Measurements from ENCODE around the gene DPP6.
"Not testable (repeated sequence)": the region's sequence is repeated elsewhere in the genome, so short reads cannot be mapped to it uniquely, and the experiment has no call there.

Gene DPP6

GRCh38 chr7:154051643-154052529 lies at the start of gene DPP6:
Gene DPP6, plus strand, starts transcription at chr7:154052398.
- not testable (repeated sequence) for DNase-seq (ENCODE audit: low spot score)

GRCh38 chr7:154009423-154009911 lies 42.7 kb upstream of the DPP6 start:
- DNase-seq (ENCODE audit: low spot score), result peak; percentile 75

GRCh38 chr7:154010726-154011568 lies 41.3 kb upstream of the DPP6 start:
- not testable (repeated sequence) for DNase-seq (ENCODE audit: low spot score)

DNA sequence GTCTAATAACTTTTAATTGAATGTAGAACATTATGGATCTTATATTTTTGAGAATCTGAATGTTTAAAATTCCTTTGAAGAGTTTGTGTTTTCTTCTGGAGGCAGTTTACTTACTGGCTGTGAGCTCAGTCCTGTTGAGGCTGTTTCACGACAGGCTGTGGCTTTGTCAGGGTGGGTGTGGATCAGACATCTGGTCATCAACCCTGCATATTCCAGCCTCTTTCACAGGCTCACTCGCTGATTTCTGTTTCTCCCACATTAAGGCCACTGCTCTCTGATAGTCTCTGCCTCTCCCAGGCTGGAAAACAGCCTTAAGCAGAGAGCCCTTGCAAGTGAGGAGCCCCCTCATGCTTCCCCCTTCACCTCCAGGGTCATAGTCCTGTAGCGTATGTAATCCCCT lies 39.4 kb upstream of the DPP6 start:
- DNase-seq (ENCODE audit: low spot score), result not testable (repeated sequence)

GRCh38 chr7:154015636-154016035 lies 36.6 kb upstream of the DPP6 start:
- DNase-seq (ENCODE audit: low spot score), result not testable (repeated sequence)

GRCh38 chr7:154018354-154018753 lies 33.8 kb upstream of the DPP6 start:
- DNase-seq (ENCODE audit: low spot score), result not testable (repeated sequence)

DNA sequence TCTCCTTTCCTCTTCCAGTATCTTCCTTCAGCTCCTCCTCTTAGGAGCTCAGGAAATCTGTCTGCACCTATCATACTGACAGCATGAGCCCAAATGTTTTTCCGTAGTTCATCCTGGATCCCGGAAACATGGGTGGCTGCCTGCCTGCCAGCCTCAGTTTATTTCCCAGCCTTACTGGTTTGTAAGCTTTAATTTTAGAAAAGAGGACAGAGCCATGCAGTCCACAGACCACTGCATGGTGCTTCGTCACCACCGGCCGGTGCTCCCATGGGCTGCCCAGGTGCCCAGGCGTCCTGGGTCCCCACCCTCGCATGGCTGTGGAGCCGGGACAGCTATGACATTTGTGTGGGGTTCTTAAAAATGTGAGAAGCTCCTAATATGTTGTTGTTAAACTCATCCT lies 24.4 kb upstream of the DPP6 start:
- not testable (repeated sequence) for DNase-seq (ENCODE audit: low spot score)

- DNase-seq (ENCODE audit: low spot score), result peak; percentile 52
Measured at GRCh38 chr7:154030476-154031080, 21.6 kb upstream of the DPP6 start.

GRCh38 chr7:154039466-154040165 lies 12.6 kb upstream of the DPP6 start:
- DNase-seq (ENCODE audit: low spot score), result not testable (repeated sequence)

DNA sequence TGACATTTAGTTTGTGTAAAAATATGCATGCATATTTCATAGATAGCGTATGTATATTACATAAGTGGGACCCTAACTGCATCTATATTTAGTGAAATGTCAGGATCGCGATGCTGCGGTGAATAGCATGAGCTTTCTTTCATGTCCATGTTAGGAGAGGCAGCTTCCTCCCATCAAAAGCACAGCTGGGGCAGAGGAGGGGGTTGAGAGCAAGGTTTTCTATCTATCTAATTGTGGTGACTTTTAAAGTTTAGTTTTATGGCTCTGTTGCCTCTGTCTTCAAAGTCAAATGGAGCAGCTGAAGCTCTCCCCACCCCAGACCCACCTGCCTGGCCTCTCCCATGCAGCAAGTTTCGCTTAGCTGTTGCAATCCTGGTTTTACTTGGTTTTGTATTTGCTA lies 1.8 kb upstream of the DPP6 start:
- not testable (repeated sequence) for DNase-seq (ENCODE audit: low spot score)

DNA sequence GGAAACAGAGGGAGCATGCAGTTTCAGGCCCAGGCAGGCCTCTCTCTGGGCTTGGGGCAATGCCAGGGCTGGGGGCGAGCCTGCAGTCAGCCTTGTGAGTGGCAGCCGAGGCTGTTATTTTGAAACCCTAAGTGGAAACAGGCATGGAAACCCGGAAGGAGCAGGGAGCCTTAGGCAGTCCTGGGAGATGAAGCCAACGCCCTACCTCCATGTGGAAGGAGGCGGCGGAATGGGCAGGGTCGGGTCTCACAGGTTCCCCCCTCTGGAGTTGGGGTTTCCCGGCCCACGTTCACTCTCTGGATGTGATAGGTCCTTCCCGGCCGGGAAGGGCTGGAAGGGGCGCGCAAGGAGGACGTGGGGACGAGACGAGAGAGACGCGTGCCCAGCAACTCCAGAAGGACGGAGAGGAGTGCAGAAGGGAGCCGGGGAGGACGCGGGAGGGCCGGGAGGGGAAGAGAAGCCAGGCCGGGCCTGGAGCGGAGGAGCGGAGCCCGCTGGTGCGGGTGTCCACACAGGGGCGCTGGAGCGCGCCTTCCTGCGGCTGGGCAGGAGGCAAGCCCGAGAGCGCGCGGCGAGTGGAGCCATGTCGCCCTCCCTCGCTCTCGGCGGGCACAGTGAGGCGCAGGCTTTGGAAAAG lies 1.1 kb upstream of the DPP6 start:
- not testable (repeated sequence) for DNase-seq (ENCODE audit: low spot score)

- DNase-seq (ENCODE audit: low spot score), result not testable (repeated sequence)
Measured at GRCh38 chr7:154052530-154053252, 493 bp downstream of the DPP6 start.

DNA sequence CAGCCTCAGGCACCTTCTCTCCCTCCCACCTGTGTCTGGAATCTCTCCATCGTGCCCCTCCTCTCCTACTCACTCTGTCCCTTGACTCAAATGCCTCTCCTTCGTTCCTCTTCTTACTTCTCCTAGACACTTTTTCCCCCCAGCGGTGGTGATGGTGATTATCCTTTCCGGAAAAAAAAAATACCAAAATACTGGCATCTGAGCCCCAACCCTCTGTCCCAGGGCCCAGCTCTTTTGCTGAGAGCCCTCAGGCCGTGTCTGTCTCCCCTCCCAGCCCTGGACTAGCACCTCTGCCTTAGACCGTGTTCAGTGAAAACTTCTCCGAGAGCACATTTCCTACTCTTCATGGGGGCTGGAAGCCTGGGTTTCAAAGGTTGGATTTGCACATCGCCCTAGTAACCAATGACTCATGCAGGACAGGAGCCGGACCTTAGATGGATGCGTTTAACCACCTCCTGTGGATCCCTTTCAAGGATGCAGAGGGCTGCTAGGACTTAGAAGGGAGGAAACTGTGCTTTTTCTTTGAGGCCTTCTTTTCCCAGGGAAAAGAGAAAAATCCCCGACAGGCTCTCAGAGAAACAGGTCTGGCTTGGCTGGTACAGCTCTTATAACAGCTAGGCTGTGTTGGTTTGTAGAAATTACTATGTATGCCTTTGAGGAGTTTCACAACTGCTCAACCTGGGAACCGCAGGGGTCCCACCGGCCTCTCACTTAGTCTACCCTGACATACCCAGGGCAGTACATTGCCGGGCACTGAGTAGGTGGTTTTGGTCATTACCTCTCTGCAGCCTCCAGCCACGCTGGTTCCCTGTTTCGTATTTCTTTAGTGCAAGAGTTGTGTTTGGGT lies 1.5 kb downstream of the DPP6 start:
- not testable (repeated sequence) for DNase-seq (ENCODE audit: low spot score)

DNA sequence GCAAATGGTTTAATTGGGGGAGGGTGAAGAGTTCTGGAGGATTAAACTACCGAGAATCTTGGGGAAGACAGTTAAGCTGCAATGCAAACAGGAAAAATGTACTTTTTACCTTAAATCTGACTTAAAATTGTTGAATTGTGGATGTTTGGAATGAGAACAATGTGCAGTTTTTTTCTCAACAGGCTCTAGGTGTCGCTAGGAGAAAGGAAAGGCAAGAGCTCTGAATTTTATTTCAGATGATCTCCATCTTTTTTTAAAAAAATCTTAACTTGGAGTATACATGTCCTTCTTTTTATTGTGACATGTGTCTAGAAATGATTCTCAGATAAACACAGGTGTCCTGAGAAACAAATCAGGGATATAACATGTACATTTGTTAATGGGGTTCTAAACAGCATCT lies 2.5 kb downstream of the DPP6 start:
- DNase-seq (ENCODE audit: low spot score), result not testable (repeated sequence)

DNA sequence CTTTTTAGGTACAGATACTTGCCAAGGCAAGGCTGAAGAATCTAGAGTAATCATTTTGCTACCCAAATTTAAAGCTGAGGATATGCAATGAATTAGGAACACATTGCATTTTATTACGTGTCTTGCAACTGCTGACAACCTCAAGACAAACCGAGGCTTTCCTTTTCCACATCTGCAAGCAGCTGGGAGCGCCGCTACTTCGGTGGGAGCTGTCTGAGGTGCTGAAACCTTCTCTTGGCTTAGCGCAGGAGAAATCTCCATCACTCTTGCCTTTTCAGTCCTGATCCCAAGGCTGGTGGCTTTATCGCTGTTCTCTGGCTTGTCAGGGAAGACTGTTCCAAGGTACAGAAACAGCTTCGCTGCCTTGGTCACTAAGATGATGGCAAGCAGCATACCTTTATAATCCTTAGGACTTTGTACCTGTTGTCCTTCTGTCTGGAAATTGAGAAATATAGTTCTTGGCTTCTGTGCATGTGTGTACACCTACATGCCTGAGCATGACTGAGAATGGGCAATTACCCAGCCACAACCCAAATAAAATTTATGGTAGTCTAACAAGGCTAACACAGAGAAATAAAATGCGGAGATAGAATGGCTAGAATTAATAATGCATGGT lies 3.4 kb downstream of the DPP6 start:
- DNase-seq (ENCODE audit: low spot score), result not testable (repeated sequence)

DNA sequence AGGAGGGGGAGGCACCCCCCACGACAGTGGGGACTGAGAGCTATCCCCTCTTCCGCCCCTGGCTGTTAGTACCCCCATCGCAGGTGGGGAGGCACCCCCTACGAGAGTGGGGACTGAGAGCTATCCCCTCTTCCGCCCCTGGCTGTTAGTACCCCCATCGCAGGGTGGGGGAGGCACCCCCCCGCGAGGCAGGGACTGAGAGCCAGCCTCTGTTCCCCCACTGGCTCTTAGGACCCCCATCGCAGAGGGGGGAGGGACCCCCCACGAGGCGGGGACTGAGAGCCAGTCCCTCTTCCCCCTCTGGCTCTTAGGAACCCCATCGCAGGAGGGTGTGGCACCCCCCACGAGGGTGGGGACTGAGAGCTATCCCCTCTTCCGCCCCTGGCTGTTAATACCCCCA lies 6.6 kb downstream of the DPP6 start:
- not testable (repeated sequence) for DNase-seq (ENCODE audit: low spot score)

DNA sequence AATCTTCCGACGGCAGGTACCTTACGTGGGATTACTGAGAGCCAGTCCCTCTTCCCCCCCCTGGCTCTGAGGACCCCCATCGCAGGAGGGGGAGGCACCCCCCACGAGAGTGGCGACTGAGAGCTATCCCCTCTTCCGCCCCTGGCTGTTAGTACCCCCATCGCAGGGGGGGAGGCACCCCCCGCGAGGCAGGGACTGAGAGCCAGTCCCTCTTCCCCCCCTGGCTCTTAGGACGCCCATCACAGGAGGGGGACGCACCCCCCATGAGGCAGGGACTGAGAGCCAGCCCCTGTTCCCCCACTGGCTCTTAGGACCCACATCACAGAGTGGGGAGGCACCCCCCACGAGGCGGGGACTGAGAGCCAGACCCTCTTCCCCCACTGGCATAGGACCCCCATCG lies 8.4 kb downstream of the DPP6 start:
- not testable (repeated sequence) for DNase-seq (ENCODE audit: low spot score)

GRCh38 chr7:154071833-154072232 lies 19.6 kb downstream of the DPP6 start:
- DNase-seq (ENCODE audit: low spot score), result peak; percentile 82

Measured in cerebellar cortex (tissue), 1 donor.